ENCODE measurements around the gene KMO.

GRCh38 chr1:241589521-241589920 is 57.3 kb downstream of the KMO start:
- TF ChIP-seq ZFX (IDR thresholded peaks at IDR 0.05; ENCODE audit: borderline replicate concordance) (no peak), CTCF (IDR thresholded peaks at IDR 0.05) (no peak)

All from 22Rv1 (cell line).